Measurements from ENCODE around the gene GALNT2.

- no peak for TF ChIP-seq POLR2A (IDR thresholded peaks at IDR 0.05)
- no peak for TF ChIP-seq CTCF (IDR thresholded peaks at IDR 0.05)
- TF ChIP-seq EP300 (IDR thresholded peaks at IDR 0.05), result no peak
These were observed 148.5 kb downstream of the GALNT2 start for GRCh38 chr1:230215529-230215928.
